ES-I3 (cell line): ENCODE measurements around the gene NAMPT.

ENCODE experiments used
- H3K36me3 ChIP-seq: 2 replicates; pipeline ENCODE4 v1.6.1; 2013; ENCODE audit warnings: mild to moderate bottlenecking, low read length, control low read depth, moderate library complexity; ENCODE audit not compliant: insufficient read depth
- H3K4me1 ChIP-seq: 2 replicates; pipeline ENCODE4 v1.6.1; 2013; ENCODE audit warnings: mild to moderate bottlenecking, control low read depth, low read length; ENCODE audit not compliant: insufficient read depth
- H3K9ac ChIP-seq: 2 replicates; pipeline ENCODE4 v1.6.1; 2013; ENCODE audit warnings: low read depth, mild to moderate bottlenecking, low read length, moderate library complexity
- H3K9me3 ChIP-seq: 2 replicates; pipeline ENCODE4 v1.6.1; 2013; ENCODE audit warnings: mild to moderate bottlenecking, low read length, moderate library complexity; ENCODE audit not compliant: control insufficient read depth, insufficient read depth

NAMPT gene

GRCh38 chr7:106270122-106270977, 14.4 kb downstream of the NAMPT start:
- H3K9ac ChIP-seq = no peak overlapping the region
- peaks cover 11% of the 10 kb centered on the region for H3K36me3 ChIP-seq
- no peaks in the 10 kb centered on the region for H3K4me1 ChIP-seq
- no peaks in the 10 kb centered on the region for H3K9me3 ChIP-seq

- H3K9me3 ChIP-seq = no peaks in the 10 kb centered on the region
- H3K4me1 ChIP-seq = no peaks in the 10 kb centered on the region
- H3K9ac ChIP-seq = no peak overlapping the region
- peaks cover 9% of the 10 kb centered on the region for H3K36me3 ChIP-seq
Observed at GRCh38 chr7:106269254-106269961, 15.4 kb downstream of the NAMPT start.

GRCh38 chr7:106265133-106265532, 19.6 kb downstream of the NAMPT start:
- H3K9me3 ChIP-seq = no peaks in the 10 kb centered on the region
- H3K4me1 ChIP-seq = no peaks in the 10 kb centered on the region
- H3K36me3 ChIP-seq = peaks cover 7% of the 10 kb centered on the region
- no peak overlapping the region for H3K9ac ChIP-seq

GRCh38 chr7:106262221-106262881, 22.4 kb downstream of the NAMPT start:
- no peak overlapping the region for H3K9ac ChIP-seq
- no peaks in the 10 kb centered on the region for H3K9me3 ChIP-seq
- H3K4me1 ChIP-seq = no peaks in the 10 kb centered on the region
- H3K36me3 ChIP-seq = peaks cover 13% of the 10 kb centered on the region

- Histone ChIP-seq H3K9me3 (no peaks in the 10 kb centered on the region), H3K9ac (no peak overlapping the region), H3K4me1 (no peaks in the 10 kb centered on the region), H3K36me3 (peaks cover 6% of the 10 kb centered on the region)
Observed at GRCh38 chr7:106260136-106260561, 24.6 kb downstream of the NAMPT start.

- no peaks in the 10 kb centered on the region for H3K9me3 ChIP-seq
- no peak overlapping the region for H3K9ac ChIP-seq
- H3K4me1 ChIP-seq = no peaks in the 10 kb centered on the region
- H3K36me3 ChIP-seq = peaks cover 6% of the 10 kb centered on the region
Observed at GRCh38 chr7:106258789-106259188, 26.0 kb downstream of the NAMPT start.

GRCh38 chr7:106257752-106258151, 27.0 kb downstream of the NAMPT start:
- no peaks in the 10 kb centered on the region for H3K4me1 ChIP-seq
- no peak overlapping the region for H3K9ac ChIP-seq
- no peaks in the 10 kb centered on the region for H3K9me3 ChIP-seq
- peaks cover 10% of the 10 kb centered on the region for H3K36me3 ChIP-seq

GRCh38 chr7:106256144-106256543, 28.6 kb downstream of the NAMPT start:
- Histone ChIP-seq H3K36me3 (peaks cover 16% of the 10 kb centered on the region), H3K9ac (no peak overlapping the region), H3K9me3 (no peaks in the 10 kb centered on the region; the same call in 1 of the 2 replicates)

GRCh38 chr7:106255246-106255645, 29.5 kb downstream of the NAMPT start:
- Histone ChIP-seq H3K9ac (no peak overlapping the region), H3K36me3 (peaks cover 16% of the 10 kb centered on the region), H3K4me1 (no peaks in the 10 kb centered on the region), H3K9me3 (no peaks in the 10 kb centered on the region; the same call in 1 of the 2 replicates)

More at GRCh38 chr7:106256144-106256543, 28.6 kb downstream of the NAMPT start:
- no peaks in the 10 kb centered on the region for H3K4me1 ChIP-seq

- H3K9ac ChIP-seq = no peak overlapping the region
- H3K36me3 ChIP-seq = peaks cover 10% of the 10 kb centered on the region
- H3K9me3 ChIP-seq = no peaks in the 10 kb centered on the region; the same call in 1 of the 2 replicates
- H3K4me1 ChIP-seq = no peaks in the 10 kb centered on the region
Observed at GRCh38 chr7:106254525-106255116, 30.2 kb downstream of the NAMPT start.

- no peaks in the 10 kb centered on the region for H3K4me1 ChIP-seq
- peaks cover 14% of the 10 kb centered on the region for H3K36me3 ChIP-seq
- H3K9me3 ChIP-seq = peaks cover 4% of the 10 kb centered on the region; the same call in 1 of the 2 replicates
- H3K9ac ChIP-seq = no peak overlapping the region
Observed at GRCh38 chr7:106252568-106252967, 32.2 kb downstream of the NAMPT start.

GRCh38 chr7:106249488-106249887, 35.3 kb downstream of the NAMPT start:
- no peaks in the 10 kb centered on the region for H3K4me1 ChIP-seq
- H3K9ac ChIP-seq = no peak overlapping the region
- peaks cover 19% of the 10 kb centered on the region for H3K36me3 ChIP-seq

GRCh38 chr7:106248600-106248999, 36.2 kb downstream of the NAMPT start:
- peaks cover 12% of the 10 kb centered on the region for H3K9me3 ChIP-seq
- H3K9ac ChIP-seq = no peak overlapping the region
- H3K36me3 ChIP-seq = peaks cover 18% of the 10 kb centered on the region

More at GRCh38 chr7:106249488-106249887, 35.3 kb downstream of the NAMPT start:
- H3K9me3 ChIP-seq = peaks cover 12% of the 10 kb centered on the region

GRCh38 chr7:106247841-106248240, 36.9 kb downstream of the NAMPT start:
- H3K9me3 ChIP-seq = peaks cover 12% of the 10 kb centered on the region
- H3K4me1 ChIP-seq = no peaks in the 10 kb centered on the region
- no peak overlapping the region for H3K9ac ChIP-seq
- peaks cover 15% of the 10 kb centered on the region for H3K36me3 ChIP-seq

More at GRCh38 chr7:106248600-106248999, 36.2 kb downstream of the NAMPT start:
- no peaks in the 10 kb centered on the region for H3K4me1 ChIP-seq
